ENCODE data around the gene ANO1. TPM values are rescaled to one million over a fixed set of nuclear protein-coding genes. Genes with fewer than 3 reads are reported as not detected.

ANO1 gene
- total RNA-seq, 4 donors from 2014 or later, result 87.7 to 133 (median 108) TPM

DNA sequence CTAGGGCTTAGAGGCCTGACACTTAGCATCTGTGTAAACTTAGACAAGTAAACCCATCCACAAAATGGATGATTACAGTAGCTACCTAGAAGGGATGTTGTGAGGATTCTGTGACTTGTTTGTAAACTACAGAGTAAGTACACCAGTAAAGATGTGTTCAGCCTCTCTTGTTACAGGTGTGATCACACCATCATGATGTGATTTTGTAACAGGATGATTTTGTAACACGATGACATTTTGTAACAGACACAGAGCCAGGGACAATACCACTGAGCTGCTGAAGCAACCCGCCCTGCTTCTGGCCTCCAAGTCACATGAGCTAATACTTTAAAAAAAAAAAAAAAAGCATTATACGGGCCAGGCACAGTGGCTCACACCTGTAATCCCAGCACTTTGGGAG, 142.0 kb downstream of the ANO1 start:
- Histone ChIP-seq H3K9me3 (no peaks in the 10 kb centered on the region), H3K4me1 (no peaks in the 10 kb centered on the region), H3K27ac (no peak overlapping the region), H3K36me3 (no peaks in the 10 kb centered on the region), H3K4me3 (no peak overlapping the region), H3K27me3 (no peaks in the 10 kb centered on the region)
- 73% methylated on average over 3 of the region's 3 CpGs for WGBS
- TF ChIP-seq POLR2A (IDR thresholded peaks at IDR 0.05) (no peak), EP300 (IDR thresholded peaks at IDR 0.05) (no peak), POLR2AphosphoS5 (IDR thresholded peaks at IDR 0.05) (no peak)
- TF ChIP-seq, protein P1, sequence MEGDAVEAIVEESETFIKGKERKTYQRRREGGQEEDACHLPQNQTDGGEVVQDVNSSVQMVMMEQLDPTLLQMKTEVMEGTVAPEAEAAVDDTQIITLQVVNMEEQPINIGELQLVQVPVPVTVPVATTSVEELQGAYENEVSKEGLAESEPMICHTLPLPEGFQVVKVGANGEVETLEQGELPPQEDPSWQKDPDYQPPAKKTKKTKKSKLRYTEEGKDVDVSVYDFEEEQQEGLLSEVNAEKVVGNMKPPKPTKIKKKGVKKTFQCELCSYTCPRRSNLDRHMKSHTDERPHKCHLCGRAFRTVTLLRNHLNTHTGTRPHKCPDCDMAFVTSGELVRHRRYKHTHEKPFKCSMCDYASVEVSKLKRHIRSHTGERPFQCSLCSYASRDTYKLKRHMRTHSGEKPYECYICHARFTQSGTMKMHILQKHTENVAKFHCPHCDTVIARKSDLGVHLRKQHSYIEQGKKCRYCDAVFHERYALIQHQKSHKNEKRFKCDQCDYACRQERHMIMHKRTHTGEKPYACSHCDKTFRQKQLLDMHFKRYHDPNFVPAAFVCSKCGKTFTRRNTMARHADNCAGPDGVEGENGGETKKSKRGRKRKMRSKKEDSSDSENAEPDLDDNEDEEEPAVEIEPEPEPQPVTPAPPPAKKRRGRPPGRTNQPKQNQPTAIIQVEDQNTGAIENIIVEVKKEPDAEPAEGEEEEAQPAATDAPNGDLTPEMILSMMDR (IDR thresholded peaks at IDR 0.05), result no peak
- no peak for DNase-seq (ENCODE audit: low spot score in 2 of 2)

DNA sequence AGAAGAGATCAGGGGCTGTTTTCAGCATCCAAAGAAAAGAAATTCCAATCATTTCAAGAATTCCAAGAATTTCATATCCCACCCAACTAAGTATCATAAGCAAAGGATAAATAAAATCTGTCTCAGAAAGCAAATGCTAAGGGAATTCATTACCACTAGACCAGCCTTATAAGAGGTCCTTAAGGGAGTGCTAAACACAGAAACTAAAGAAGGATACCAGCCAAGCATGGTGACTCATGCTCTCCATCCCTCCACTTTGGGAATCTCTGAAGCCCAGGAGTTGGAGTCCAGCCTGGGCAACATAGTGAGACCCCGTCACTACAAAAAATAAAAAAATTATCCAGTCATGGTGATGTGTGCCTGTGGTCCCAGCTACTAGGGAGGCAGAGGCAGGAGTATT, 142.8 kb downstream of the ANO1 start:
- Histone ChIP-seq H3K9me3 (no peaks in the 10 kb centered on the region), H3K4me1 (peaks cover 2% of the 10 kb centered on the region), H3K27ac (no peak overlapping the region), H3K4me3 (no peak overlapping the region), H3K27me3 (no peaks in the 10 kb centered on the region), H3K36me3 (no peaks in the 10 kb centered on the region)
- no peak for DNase-seq (ENCODE audit: low spot score in 2 of 2)
- 64% methylated on average over 1 of the region's 1 CpG for WGBS
- TF ChIP-seq POLR2A (IDR thresholded peaks at IDR 0.05) (no peak), EP300 (IDR thresholded peaks at IDR 0.05) (no peak), POLR2AphosphoS5 (IDR thresholded peaks at IDR 0.05) (no peak)
- TF ChIP-seq, protein P1 (IDR thresholded peaks at IDR 0.05), result no peak

GRCh38 chr11:70225681-70226177, 147.6 kb downstream of the ANO1 start:
- Histone ChIP-seq H3K4me3 (no peak overlapping the region), H3K27me3 (no peaks in the 10 kb centered on the region), H3K36me3 (no peaks in the 10 kb centered on the region), H3K4me1 (peaks cover 6% of the 10 kb centered on the region), H3K27ac (no peak overlapping the region), H3K9me3 (no peaks in the 10 kb centered on the region)
- TF ChIP-seq, protein P1 (IDR thresholded peaks at IDR 0.05), result no peak
- no peak for TF ChIP-seq EP300 (IDR thresholded peaks at IDR 0.05)
- no peak for TF ChIP-seq POLR2AphosphoS5 (IDR thresholded peaks at IDR 0.05)
- no peak for TF ChIP-seq POLR2A (IDR thresholded peaks at IDR 0.05)
- WGBS, result 64% methylated on average over 7 of the region's 8 CpGs
- peak in 1 of 2 donors; percentile 71 for DNase-seq (ENCODE audit: low spot score in 2 of 2)

DNA sequence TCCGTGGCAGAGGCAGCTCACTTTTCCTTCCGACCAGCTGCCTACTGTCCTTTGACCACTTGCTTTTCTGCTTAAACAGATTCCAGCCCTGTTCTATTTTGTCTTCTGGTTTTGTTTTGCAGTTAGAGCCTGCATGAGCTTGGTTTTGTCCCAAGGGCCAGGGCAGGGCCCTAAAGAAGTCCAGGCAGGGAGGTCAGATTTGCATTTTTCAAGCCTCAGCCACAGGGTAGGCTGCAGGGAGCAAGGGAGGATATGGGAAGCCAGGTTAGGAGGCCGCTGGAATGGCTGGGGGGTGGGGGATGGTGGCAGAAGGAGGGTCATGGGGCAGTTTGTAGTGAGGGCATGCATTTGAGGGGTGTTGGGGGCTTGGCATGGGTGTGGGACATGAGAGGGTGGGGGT, 148.1 kb downstream of the ANO1 start:
- H3K27me3 ChIP-seq, result no peaks in the 10 kb centered on the region
- no peak for TF ChIP-seq POLR2A (IDR thresholded peaks at IDR 0.05)
- no peak for TF ChIP-seq EP300 (IDR thresholded peaks at IDR 0.05)
- H3K9me3 ChIP-seq, result no peaks in the 10 kb centered on the region
- 74% methylated on average over 3 of the region's 3 CpGs for WGBS
- peaks cover 6% of the 10 kb centered on the region for H3K4me1 ChIP-seq
- H3K27ac ChIP-seq, result no peak overlapping the region
- H3K36me3 ChIP-seq, result no peaks in the 10 kb centered on the region
- DNase-seq (ENCODE audit: low spot score in 2 of 2), result no peak
- H3K4me3 ChIP-seq, result no peak overlapping the region

DNA sequence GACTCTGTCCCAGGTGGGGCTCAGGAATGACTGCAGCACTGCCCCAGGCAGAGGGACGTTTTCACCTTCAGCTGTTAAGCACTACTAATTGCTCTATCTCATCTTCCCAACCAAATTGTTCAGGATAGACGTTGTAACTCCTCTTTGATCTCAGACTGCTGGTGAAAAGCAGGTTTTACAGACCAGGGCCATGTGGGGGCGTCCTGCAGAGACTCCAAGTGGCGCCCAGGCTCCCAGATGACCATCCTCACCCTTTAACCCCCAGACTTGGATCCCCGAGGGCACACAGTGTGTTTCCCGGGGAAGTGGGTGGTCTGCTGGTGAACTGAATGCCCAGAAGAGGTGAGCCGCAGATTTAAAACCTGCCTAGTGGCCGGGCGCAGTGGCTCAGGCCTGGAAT, 148.8 kb downstream of the ANO1 start:
- H3K9me3 ChIP-seq, result no peaks in the 10 kb centered on the region
- no peaks in the 10 kb centered on the region for H3K36me3 ChIP-seq
- H3K4me1 ChIP-seq, result peaks cover 6% of the 10 kb centered on the region
- TF ChIP-seq EP300 (IDR thresholded peaks at IDR 0.05) (no peak), POLR2A (IDR thresholded peaks at IDR 0.05) (no peak), POLR2AphosphoS5 (IDR thresholded peaks at IDR 0.05) (no peak)
- TF ChIP-seq, protein P1 (IDR thresholded peaks at IDR 0.05), result no peak
- H3K4me3 ChIP-seq, result no peak overlapping the region
- H3K27me3 ChIP-seq, result no peaks in the 10 kb centered on the region
- no peak overlapping the region for H3K27ac ChIP-seq
- WGBS, result 22% methylated on average over 3 of the region's 9 CpGs
- DNase-seq (ENCODE audit: low spot score in 2 of 2), result no peak

GRCh38 chr11:70229737-70230136, 151.6 kb downstream of the ANO1 start:
- no peak overlapping the region for H3K4me3 ChIP-seq
- no peaks in the 10 kb centered on the region for H3K9me3 ChIP-seq

More at GRCh38 chr11:70229737-70230136, 151.6 kb downstream of the ANO1 start:
- 99% methylated on average over 8 of the region's 10 CpGs for WGBS
- Histone ChIP-seq H3K27me3 (no peaks in the 10 kb centered on the region), H3K27ac (no peak overlapping the region), H3K4me1 (peaks cover 6% of the 10 kb centered on the region), H3K36me3 (no peaks in the 10 kb centered on the region)
- no peak for DNase-seq (ENCODE audit: low spot score in 2 of 2)
- TF ChIP-seq EP300 (IDR thresholded peaks at IDR 0.05) (no peak), POLR2A (IDR thresholded peaks at IDR 0.05) (no peak), POLR2AphosphoS5 (IDR thresholded peaks at IDR 0.05) (no peak)
- TF ChIP-seq, protein P1 (IDR thresholded peaks at IDR 0.05), result no peak
